Neural progenitor cell (in vitro differentiated cells): Measurements from ENCODE around the gene EIF2AK2. TPM values are rescaled to one million over a fixed set of nuclear protein-coding genes. Genes with fewer than 3 reads are reported as not detected.

Source experiments
- DNase-seq: peaks from one replicate; pipeline ENCODE4 v3.0.0-alpha.2; 2016; ENCODE audit warnings: low spot score
- H2AFZ ChIP-seq: fragments of 200-600 bp; sonication (generic); replicated peaks from 2 replicates; pipeline ENCODE4 v1.6.1; 2016; ENCODE audit warnings: antibody characterized with exemption
- H3F3A ChIP-seq: fragments of 200-600 bp; sonication (generic); 2 replicates; pipeline ENCODE4 v1.6.1; 2016; ENCODE audit warnings: antibody characterized with exemption, low read depth
- H3K27ac ChIP-seq: fragments of 200-600 bp; sonication (generic); 2 replicates; pipeline ENCODE4 v1.5.1; 2016; ENCODE audit warnings: mild to moderate bottlenecking
- H3K27me3 ChIP-seq: fragments of 200-600 bp; sonication (generic); 2 replicates; pipeline ENCODE4 v1.6.1; 2016; ENCODE audit warnings: mild to moderate bottlenecking, moderate library complexity
- H3K36me3 ChIP-seq: fragments of 200-600 bp; sonication (generic); 2 replicates; pipeline ENCODE4 v1.5.1; 2016
- H3K4me1 ChIP-seq: fragments of 200-600 bp; sonication (generic); 2 replicates; pipeline ENCODE4 v1.6.1; 2016; ENCODE audit warnings: mixed run types
- H3K4me2 ChIP-seq: fragments of 200-600 bp; sonication (generic); 2 replicates; pipeline ENCODE4 v1.6.1; 2016
- H3K4me3 ChIP-seq: fragments of 200-600 bp; sonication (generic); 2 replicates; pipeline ENCODE4 v1.5.1; 2016
- H3K79me2 ChIP-seq: fragments of 200-600 bp; sonication (generic); 2 replicates; pipeline ENCODE4 v1.6.1; 2016; ENCODE audit warnings: low read depth
- H3K9ac ChIP-seq: fragments of 200-600 bp; sonication (generic); 2 replicates; pipeline ENCODE4 v1.6.1; 2016
- H3K9me3 ChIP-seq: fragments of 200-600 bp; sonication (generic); 2 replicates; pipeline ENCODE4 v1.5.1; 2016; ENCODE audit warnings: low read depth
- H4K20me1 ChIP-seq: fragments of 200-600 bp; sonication (generic); 2 replicates; pipeline ENCODE4 v1.6.1; 2016; ENCODE audit warnings: low read depth
- H3K27ac Mint-ChIP-seq: 3 replicates; pipeline ENCODE4 v1.8.0; 2021; ENCODE audit warnings: mixed read lengths
- H3K27me3 Mint-ChIP-seq: 2 replicates; pipeline ENCODE4 v1.8.0; 2022; ENCODE audit warnings: low read depth, mild to moderate bottlenecking, inconsistent platforms, moderate library complexity, mixed read lengths; ENCODE audit not compliant: insufficient read depth
- H3K36me3 Mint-ChIP-seq: 3 replicates; pipeline ENCODE4 v1.8.0; 2021; ENCODE audit warnings: mixed read lengths
- H3K4me1 Mint-ChIP-seq: 3 replicates; pipeline ENCODE4 v1.8.0; 2021; ENCODE audit warnings: mixed read lengths
- H3K4me3 Mint-ChIP-seq: 3 replicates; pipeline ENCODE4 v1.8.0; 2021; ENCODE audit warnings: mild to moderate bottlenecking, moderate library complexity, mixed read lengths
- H3K9me3 Mint-ChIP-seq: 3 replicates; pipeline ENCODE4 v1.8.0; 2020; ENCODE audit warnings: mixed read lengths
- CTCF ChIP-seq: fragments of 200-600 bp; sonication (generic); IDR thresholded peaks from 2 replicates; pipeline ENCODE4 v1.5.1; 2017; ENCODE audit warnings: antibody characterized with exemption, mild to moderate bottlenecking
- EZH2 ChIP-seq: fragments of 200-600 bp; sonication (generic); IDR thresholded peaks from 2 replicates; pipeline ENCODE4 v1.6.1; 2017; ENCODE audit warnings: antibody characterized with exemption, mild to moderate bottlenecking, moderate library complexity
- EZH2phosphoT487 ChIP-seq: fragments of 200-600 bp; sonication (generic); IDR thresholded peaks from 2 replicates; pipeline ENCODE4 v1.6.1; 2017; ENCODE audit warnings: antibody characterized with exemption
- total RNA-seq: library from RNA; depleted of rRNA; stranded (reverse); fragments of >200 nt; gene quantifications from 2 replicates; pipeline ENCODE4 v1.2.3, GENCODE V29; 2015; ENCODE audit warnings: low replicate concordance

Gene EIF2AK2
- total RNA-seq, 1 donor from 2014 or later = 35.3 TPM

GRCh38 chr2:37188570-37188969 is 31.8 kb upstream of the EIF2AK2 start, which contains the start of gene SULT6B1:
Gene SULT6B1, minus strand, starts transcription at chr2:37188670. Its CDS starts 30 bp downstream, at chr2:37188640.
- no peaks in the 10 kb centered on the region for H3K9me3 Mint-ChIP-seq
- no peaks in the 10 kb centered on the region for H3K27me3 Mint-ChIP-seq
- Histone ChIP-seq H3K36me3 (no peaks in the 10 kb centered on the region), H3K4me1 (peaks cover 21% of the 10 kb centered on the region), H3K4me2 (no peak within 1 kb of the TSS), H3F3A (peaks cover 29% of the 10 kb centered on the region), H3K9me3 (no peaks in the 10 kb centered on the region), H4K20me1 (no peaks in the 10 kb centered on the region), H3K27me3 (no peaks in the 10 kb centered on the region), H3K27ac (no peak within 1 kb of the TSS), H3K4me3 (no peak within 1 kb of the TSS), H2AFZ (no peak within 1 kb of the TSS), H3K9ac (no peak within 1 kb of the TSS), H3K79me2 (no peaks in the 10 kb centered on the region)
- no peaks in the 10 kb centered on the region for H3K36me3 Mint-ChIP-seq
- no peak within 1 kb of the TSS for H3K4me3 Mint-ChIP-seq
- DNase-seq = no peak
- TF ChIP-seq EZH2phosphoT487 = no peak
- TF ChIP-seq EZH2 = no peak
- no peak for TF ChIP-seq CTCF
- H3K4me1 Mint-ChIP-seq = peaks cover 9% of the 10 kb centered on the region
- H3K27ac Mint-ChIP-seq = no peak within 1 kb of the TSS

GRCh38 chr2:37181726-37182684 is 25.2 kb upstream of the EIF2AK2 start:
- Histone ChIP-seq H3K4me1 (peaks cover 9% of the 10 kb centered on the region), H3K9me3 (no peaks in the 10 kb centered on the region), H4K20me1 (no peaks in the 10 kb centered on the region), H3K27me3 (no peaks in the 10 kb centered on the region), H2AFZ (peak overlapping the region; percentile 70), H3K27ac (no peak overlapping the region), H3K4me3 (no peak overlapping the region), H3F3A (peaks cover 11% of the 10 kb centered on the region), H3K9ac (no peak overlapping the region), H3K79me2 (no peaks in the 10 kb centered on the region), H3K36me3 (no peaks in the 10 kb centered on the region), H3K4me2 (peak overlapping the region; percentile 53)
- no peak for DNase-seq
- no peak overlapping the region for H3K27ac Mint-ChIP-seq
- no peaks in the 10 kb centered on the region for H3K4me1 Mint-ChIP-seq
- no peak overlapping the region for H3K4me3 Mint-ChIP-seq
- no peaks in the 10 kb centered on the region for H3K36me3 Mint-ChIP-seq
- TF ChIP-seq EZH2phosphoT487 = no peak
- TF ChIP-seq CTCF = no peak
- TF ChIP-seq EZH2 = no peak
- no peaks in the 10 kb centered on the region for H3K9me3 Mint-ChIP-seq
- H3K27me3 Mint-ChIP-seq = peaks cover 2% of the 10 kb centered on the region

- Histone ChIP-seq H3K9ac (no peak overlapping the region), H3F3A (peaks cover 11% of the 10 kb centered on the region), H3K36me3 (no peaks in the 10 kb centered on the region), H2AFZ (no peak overlapping the region), H3K4me2 (no peak overlapping the region), H3K27me3 (no peaks in the 10 kb centered on the region), H3K27ac (no peak overlapping the region), H3K4me3 (no peak overlapping the region), H3K9me3 (no peaks in the 10 kb centered on the region), H3K79me2 (no peaks in the 10 kb centered on the region), H3K4me1 (peaks cover 9% of the 10 kb centered on the region), H4K20me1 (no peaks in the 10 kb centered on the region)
- Mint-ChIP-seq H3K27ac (no peak overlapping the region), H3K27me3 (peaks cover 2% of the 10 kb centered on the region), H3K9me3 (no peaks in the 10 kb centered on the region), H3K36me3 (no peaks in the 10 kb centered on the region), H3K4me1 (no peaks in the 10 kb centered on the region), H3K4me3 (no peak overlapping the region)
- no peak for DNase-seq
- TF ChIP-seq EZH2phosphoT487 (no peak), EZH2 (no peak), CTCF (no peak)
Measured at GRCh38 chr2:37180640-37181039, 23.9 kb upstream of the EIF2AK2 start.
